ENCODE measurements around the gene HLF.

The HLF gene

GRCh38 chr17:55290492-55291113 lies 25.8 kb downstream of the HLF start:
- DNase-seq, result no peak

- DNase-seq, result no peak
These were observed 26.4 kb downstream of the HLF start for GRCh38 chr17:55291114-55291507.

- no peak for DNase-seq
These were observed 27.3 kb downstream of the HLF start for GRCh38 chr17:55292094-55292493.

GRCh38 chr17:55294042-55294751 lies 29.4 kb downstream of the HLF start:
- no peak for DNase-seq

- peak in 26 of 51 donors; percentile 2 to 68 (median 20) for DNase-seq
These were observed 30.8 kb downstream of the HLF start for GRCh38 chr17:55295411-55296170.

- DNase-seq, result no peak
These were observed 31.5 kb downstream of the HLF start for GRCh38 chr17:55296171-55296695.

GRCh38 chr17:55296699-55297098 lies 31.9 kb downstream of the HLF start:
- no peak for DNase-seq

GRCh38 chr17:55298111-55298730 lies 33.5 kb downstream of the HLF start:
- no peak for DNase-seq

GRCh38 chr17:55299162-55299838 lies 34.5 kb downstream of the HLF start:
- DNase-seq, result no peak

GRCh38 chr17:55299890-55300289 lies 35.1 kb downstream of the HLF start:
- no peak for DNase-seq

- DNase-seq, result no peak
These were observed 35.9 kb downstream of the HLF start for GRCh38 chr17:55300479-55301290.

GRCh38 chr17:55301521-55302406 lies 37.0 kb downstream of the HLF start:
- no peak for DNase-seq

- DNase-seq, result no peak
These were observed 37.6 kb downstream of the HLF start for GRCh38 chr17:55302407-55302787.

- DNase-seq, result no peak
These were observed 38.3 kb downstream of the HLF start for GRCh38 chr17:55303008-55303493.

- no peak for DNase-seq
These were observed 39.0 kb downstream of the HLF start for GRCh38 chr17:55303701-55304145.

- no peak for DNase-seq
These were observed 39.6 kb downstream of the HLF start for GRCh38 chr17:55304171-55304859.

GRCh38 chr17:55305321-55306087 lies 40.7 kb downstream of the HLF start:
- no peak for DNase-seq

GRCh38 chr17:55307879-55308278 lies 43.1 kb downstream of the HLF start:
- no peak for DNase-seq
